GM19023 (cell line): ENCODE results near the gene SERINC3.

ENCODE experiments used
- ATAC-seq: cut with Tn5 transposase; IDR thresholded peaks from one replicate; pipeline ENCODE4 v1.9.1; 2021; ENCODE audit warnings: mild to moderate bottlenecking, moderate library complexity; ENCODE audit not compliant: unreplicated experiment

Gene SERINC3

DNA sequence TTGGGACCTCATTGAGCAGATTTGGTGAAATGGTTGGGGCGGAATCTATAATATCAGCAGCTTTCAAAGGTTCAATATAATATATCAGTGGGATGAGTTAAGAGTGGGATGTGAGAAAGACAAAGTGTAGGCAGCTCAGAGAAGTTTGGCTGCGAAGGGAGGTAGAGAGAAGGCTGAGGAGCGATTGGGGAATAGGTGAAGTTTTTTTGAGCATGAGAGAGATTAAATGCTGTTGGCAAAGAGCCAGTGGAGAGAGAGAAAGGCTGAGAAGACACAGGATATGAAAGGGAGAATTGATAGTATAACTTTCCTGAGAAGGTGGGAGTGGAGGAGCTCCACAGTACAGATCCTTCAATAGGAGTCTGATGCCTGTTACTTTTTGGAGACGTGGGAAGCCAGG is 12.1 kb upstream of the SERINC3 start:
- ATAC-seq: no peak

DNA sequence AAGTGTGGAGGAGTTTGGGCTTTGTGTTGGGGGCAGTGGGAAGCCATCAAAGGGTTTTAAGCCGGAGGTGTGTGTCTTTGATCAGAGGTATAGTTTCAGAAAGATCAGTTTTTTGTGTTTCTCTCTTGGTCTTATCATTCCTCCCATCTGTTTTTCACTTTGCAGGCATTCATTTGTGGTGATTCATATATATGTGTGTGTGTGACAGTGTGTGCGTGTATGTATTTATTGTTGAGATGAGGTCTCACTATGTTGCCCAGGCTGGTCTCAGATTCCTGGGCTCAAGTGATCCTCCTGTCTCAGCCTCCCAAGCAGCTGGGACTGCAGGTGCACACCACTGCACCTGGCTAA is 11.1 kb upstream of the SERINC3 start:
- ATAC-seq: no peak

DNA sequence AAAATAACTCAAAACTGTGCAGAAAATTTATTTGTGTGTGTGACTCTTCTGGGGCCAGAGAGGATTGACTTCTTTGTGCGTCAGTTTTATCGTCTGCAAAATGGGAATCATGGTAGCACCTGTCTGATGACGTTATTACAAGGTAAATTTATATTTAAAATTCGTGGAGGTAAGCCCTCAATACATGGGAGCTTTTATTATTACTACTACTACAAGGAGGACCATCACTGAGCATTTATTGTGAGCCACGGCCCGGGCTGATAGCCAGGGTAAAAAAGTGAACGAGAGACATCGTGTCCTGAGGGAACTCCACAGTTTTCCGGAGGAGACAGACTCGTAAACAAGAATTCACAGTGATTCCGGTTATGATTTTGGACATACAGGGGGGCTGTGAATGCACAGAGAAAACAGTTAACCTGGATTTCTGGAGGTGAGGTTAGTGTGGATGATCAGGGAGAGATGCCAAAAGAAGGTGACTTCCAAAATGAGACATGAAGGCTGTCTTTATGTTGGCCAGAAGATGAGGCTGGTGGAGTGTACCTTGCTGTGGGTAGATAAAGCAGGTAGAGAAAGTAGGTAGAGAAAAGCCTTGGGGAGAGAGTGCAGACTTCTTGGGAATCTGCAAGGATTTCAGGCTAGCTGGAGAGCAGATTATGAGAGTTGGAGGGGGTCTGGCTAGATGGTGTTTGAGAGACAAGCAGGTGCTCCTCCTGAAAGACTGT is 10.6 kb upstream of the SERINC3 start:
- ATAC-seq: no peak

DNA sequence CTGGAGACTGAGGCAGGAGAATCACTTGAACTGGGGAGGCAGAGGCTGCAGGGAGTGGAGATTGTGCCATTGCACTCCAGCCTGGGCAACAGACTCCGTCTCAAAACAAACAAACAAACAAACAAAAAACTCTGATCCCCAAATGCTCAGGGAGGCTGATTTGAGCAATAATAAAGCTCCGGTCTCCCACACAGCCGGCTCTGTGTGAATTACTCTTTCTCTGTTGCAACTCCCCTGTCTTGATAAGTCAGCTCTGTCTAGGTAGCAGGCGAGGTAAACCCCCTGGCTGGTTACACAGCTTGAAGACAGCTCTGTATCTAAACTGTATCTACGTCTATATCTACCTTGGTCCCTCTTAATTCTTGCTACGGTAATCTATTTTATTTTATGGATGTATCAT is 6.4 kb upstream of the SERINC3 start:
- ATAC-seq: no peak

DNA sequence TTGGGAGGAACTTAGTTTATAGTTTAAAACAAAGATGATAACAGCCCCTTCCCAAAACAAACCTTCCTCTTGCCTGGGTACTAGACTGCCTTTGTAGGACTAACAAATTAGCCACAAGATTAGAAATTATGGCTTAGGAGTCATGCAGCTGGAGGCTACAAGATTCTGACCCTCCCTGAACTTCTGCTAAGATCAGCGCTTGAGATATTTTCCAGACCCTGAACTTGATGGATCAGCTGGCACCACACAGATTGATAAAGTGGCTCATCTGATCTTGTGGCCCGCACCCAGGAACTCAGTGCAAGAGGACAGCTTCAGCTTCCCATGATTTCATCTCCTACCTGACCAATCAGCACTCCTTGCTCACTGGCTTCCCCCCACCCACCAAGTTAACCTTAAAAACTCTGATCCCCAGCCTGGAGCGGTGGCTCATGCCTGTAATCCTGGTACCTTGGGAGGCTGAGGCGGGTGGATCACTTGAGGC is 5.9 kb upstream of the SERINC3 start:
- ATAC-seq: no peak

DNA sequence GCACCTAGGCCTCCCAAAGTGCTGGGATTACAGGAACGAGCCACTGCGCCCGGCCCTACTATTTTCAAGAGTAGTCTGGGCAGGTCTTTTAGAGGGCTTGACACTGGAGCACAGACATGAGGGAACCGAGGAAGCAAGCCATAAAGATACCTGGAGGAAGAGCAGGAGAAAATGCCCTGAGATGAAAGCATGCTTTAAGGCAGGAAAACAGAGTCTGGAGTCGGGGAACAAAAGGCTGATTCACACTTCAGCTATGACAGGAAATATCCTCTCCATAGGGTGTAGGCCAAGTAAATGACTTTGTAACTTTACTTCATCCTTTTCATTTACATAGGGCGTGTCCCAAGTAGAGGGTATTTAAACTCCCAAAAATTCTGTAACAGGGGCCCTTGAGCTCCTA is 4.3 kb upstream of the SERINC3 start:
- ATAC-seq: no peak

DNA sequence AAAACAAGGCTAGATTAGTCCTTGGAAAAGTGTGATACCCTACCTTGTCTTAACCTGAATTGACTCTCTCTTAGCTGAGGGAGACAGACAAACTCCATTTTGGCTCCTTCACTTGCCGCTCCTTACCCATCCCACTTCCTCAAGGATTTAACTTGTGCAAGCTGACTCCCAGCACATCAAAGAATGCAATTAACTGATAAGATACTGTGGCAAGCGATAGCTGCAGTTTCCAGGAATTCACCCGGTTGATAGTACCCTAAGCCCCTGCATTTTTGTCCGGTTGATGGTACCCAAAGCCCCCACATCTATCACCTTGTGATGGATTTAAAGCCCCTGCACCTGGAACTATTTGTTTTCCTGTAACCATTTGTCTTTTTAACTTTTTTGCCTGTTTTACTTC is 1.9 kb upstream of the SERINC3 start:
- ATAC-seq: no peak

DNA sequence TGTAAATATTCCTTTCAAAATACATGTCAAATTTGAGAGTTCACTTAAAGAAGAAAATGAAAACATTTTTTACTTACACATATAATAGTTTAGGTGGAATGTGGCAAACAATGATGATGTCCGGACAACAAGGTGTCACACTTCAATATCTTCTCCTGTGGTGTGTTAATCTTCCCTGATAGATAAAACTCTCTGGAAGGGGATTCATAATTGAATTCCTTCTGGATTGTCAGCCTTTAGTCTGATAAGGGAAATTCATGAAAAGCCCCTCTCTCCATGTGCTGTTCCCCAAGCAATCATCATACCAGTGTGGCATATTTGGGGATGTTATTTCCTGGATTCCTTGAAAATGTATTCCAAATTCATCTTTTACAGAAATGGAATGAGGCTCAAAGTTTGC is 971 bp upstream of the SERINC3 start:
- ATAC-seq: no peak

GRCh38 chr20:44520881-44521280 is 989 bp downstream of the SERINC3 start:
- ATAC-seq: no peak

GRCh38 chr20:44518248-44518647 is 3.6 kb downstream of the SERINC3 start:
- ATAC-seq: no peak

DNA sequence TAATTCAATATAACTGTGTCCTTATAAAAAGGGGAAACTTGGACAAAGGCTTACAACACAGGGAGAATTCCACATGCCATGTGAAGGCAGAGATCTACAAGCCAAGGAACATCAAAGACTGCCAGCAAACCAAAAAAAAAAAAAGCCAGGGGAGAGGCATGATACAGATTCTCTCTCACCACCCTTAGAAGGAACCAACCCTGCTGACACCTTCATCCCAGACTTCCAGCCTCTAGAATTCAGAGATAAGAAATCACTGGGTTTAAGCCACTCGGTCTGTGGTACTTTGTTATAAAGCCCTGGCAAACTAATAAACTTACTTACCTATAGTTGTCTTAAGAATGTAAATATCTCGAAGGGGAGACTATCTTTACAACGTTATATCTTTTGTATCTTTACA is 4.4 kb downstream of the SERINC3 start:
- ATAC-seq: no peak

GRCh38 chr20:44516491-44516890 is 5.4 kb downstream of the SERINC3 start:
- no peak for ATAC-seq

GRCh38 chr20:44513871-44514270 is 8.0 kb downstream of the SERINC3 start:
- ATAC-seq: no peak

- ATAC-seq: no peak
Measured at GRCh38 chr20:44509762-44510161, 12.1 kb downstream of the SERINC3 start.

DNA sequence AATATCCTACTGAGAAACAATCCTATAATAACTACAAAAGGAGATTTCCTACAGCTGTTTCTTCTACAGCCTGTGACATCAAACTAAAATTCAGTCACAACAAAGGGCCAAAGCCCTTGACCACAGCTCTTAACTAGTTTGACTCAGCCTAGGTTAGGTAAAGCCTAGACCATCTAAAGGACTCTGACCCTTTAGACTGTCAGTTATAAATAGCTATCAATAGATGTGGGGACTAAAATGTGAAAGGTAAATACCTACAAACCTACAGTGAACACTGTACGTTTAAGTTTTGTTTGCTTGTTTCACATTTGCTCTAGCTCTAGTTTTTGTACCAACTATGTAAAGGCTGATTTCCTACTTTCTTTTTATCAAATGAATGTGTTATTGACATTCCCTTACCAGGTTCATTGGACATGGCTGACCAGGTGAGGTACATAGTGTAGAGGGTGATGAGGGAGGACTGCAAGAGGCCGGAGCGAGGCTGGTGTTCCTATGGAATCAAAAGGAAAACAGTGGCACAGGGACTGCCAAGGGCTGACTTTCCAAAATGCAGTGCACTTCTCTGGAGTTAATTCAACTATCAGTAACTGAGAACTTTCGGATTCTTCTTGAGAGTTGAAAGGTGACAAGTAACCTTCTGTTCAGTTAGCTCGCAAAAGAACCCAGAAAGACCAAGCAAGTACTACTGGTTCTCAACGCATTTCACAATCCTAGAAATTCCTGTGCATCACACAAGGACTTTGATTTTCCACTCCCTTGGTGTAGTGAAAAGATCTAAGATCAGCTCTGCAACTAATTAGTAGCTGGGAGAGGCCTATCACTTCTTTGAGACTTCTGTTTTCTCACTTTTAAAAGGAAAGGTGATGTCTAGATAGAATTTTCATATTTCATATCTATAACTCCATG is 17.2 kb downstream of the SERINC3 start:
- ATAC-seq: no peak

- ATAC-seq: no peak
Measured at GRCh38 chr20:44502968-44503367, 18.9 kb downstream of the SERINC3 start.

GRCh38 chr20:44501448-44501847 is 20.4 kb downstream of the SERINC3 start:
- no peak for ATAC-seq

GRCh38 chr20:44500221-44500620 is 21.6 kb downstream of the SERINC3 start:
- no peak for ATAC-seq

DNA sequence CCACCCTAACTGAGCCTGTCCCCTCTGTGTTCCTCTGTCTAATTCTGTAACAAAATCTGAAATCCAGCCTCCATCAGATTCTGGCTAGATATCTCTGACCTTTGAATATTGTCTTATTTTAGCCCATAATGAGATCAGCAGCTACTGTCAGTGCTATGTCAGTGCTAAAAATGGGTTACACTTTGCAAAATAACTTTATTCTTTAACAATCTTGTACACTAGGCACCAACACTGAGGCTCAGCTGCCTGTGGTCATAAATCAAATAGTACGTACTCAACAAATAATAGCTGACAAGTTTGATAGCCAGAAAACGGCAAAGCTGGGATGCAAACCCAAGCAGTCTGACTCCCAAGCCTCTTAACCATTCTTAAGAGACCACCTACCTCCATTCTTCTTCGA is 24.1 kb downstream of the SERINC3 start:
- ATAC-seq: no peak

DNA sequence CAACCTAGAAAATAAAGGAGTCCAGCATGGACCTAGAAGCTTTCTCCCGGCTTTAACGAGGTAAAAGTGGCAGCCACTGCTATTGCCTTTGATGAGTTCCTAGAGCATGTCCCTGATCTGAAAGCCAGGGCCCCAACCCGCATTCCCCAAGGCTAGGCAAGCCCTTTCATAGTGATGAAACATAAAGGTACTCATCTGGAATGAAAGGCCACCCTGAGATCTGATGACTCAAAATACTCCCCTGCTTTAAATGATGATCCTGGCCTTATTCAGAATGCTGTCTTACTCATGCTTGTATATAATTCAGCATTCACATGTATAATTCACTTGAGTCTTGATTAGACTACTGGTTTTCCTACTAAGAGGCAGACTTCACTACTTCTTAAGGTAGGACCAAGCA is 24.9 kb downstream of the SERINC3 start:
- no peak for ATAC-seq

GRCh38 chr20:44495802-44496481 is 25.9 kb downstream of the SERINC3 start:
- no peak for ATAC-seq

DNA sequence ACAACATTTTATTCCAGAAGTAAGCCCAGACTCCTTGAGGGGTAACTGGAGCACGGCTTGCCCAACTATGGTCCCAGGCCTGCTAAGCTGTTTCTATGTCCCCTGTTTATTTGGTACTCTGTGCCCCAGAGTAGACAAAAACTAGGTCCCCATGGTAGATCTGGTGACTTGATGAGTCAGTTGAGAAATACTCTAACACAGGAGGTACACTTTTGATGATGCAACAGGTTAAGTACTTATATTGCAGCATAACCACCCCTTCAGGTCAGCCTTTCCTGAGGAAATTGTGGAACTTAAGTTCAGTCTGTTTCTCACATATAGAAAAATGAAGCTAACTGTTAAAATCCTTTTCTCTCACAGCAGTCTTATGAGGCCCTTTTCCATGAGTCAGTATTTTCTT is 26.6 kb downstream of the SERINC3 start:
- no peak for ATAC-seq
